Measurements from ENCODE around the gene FHIT. TPM values are rescaled to one million over a fixed set of nuclear protein-coding genes. Genes with fewer than 3 reads are reported as not detected.

Gene FHIT
- total RNA-seq, 1 experiment from 2014 or later, result 20.1 TPM

- Mint-ChIP-seq H3K36me3 (ENCODE audit: insufficient read depth, unreplicated experiment) (no peaks in the 10 kb centered on the region), H3K9me3 (ENCODE audit: unreplicated experiment) (no peaks in the 10 kb centered on the region), H3K4me1 (ENCODE audit: insufficient read depth, unreplicated experiment) (peaks cover 8% of the 10 kb centered on the region), H3K4me3 (ENCODE audit: unreplicated experiment) (no peak overlapping the region), H3K27me3 (ENCODE audit: insufficient read depth, unreplicated experiment) (no peaks in the 10 kb centered on the region), H3K27ac (ENCODE audit: low read depth, unreplicated experiment) (no peak overlapping the region)
- TF ChIP-seq CTCF (IDR thresholded peaks at IDR 0.05; ENCODE audit: unreplicated experiment), result no peak
- no TSS peak for BruUV-seq (replicated peaks)
- DNase-seq (ENCODE audit: unreplicated experiment), result no peak
- ChIA-PET POLR2A (no interaction called here), CTCF (interaction anchor here (0.7 to 0.8 kb wide), 2 partner anchors 137 to 1385 kb away, joined by 3 read pairs; no protein-coding TSS in a partner anchor)
- intact Hi-C loops (cut with micrococcal nuclease), result no loop called here
Observed at GRCh38 chr3:60812502-60812901, 438.8 kb downstream of the FHIT start.

GRCh38 chr3:60810881-60811280, 440.4 kb downstream of the FHIT start:
- intact Hi-C loops (cut with micrococcal nuclease), result no loop called here
- no peak for DNase-seq (ENCODE audit: unreplicated experiment)
- TF ChIP-seq CTCF (IDR thresholded peaks at IDR 0.05; ENCODE audit: unreplicated experiment), result no peak
- no TSS peak for BruUV-seq (replicated peaks)
- Mint-ChIP-seq H3K4me1 (ENCODE audit: insufficient read depth, unreplicated experiment) (peaks cover 8% of the 10 kb centered on the region), H3K9me3 (ENCODE audit: unreplicated experiment) (no peaks in the 10 kb centered on the region), H3K27me3 (ENCODE audit: insufficient read depth, unreplicated experiment) (no peaks in the 10 kb centered on the region), H3K36me3 (ENCODE audit: insufficient read depth, unreplicated experiment) (no peaks in the 10 kb centered on the region), H3K4me3 (ENCODE audit: unreplicated experiment) (no peak overlapping the region), H3K27ac (ENCODE audit: low read depth, unreplicated experiment) (peak overlapping the region; percentile 31)
- ChIA-PET CTCF (interaction anchor here (0.6 to 0.9 kb wide), 2 partner anchors 22 to 302 kb away, joined by 3 read pairs; no protein-coding TSS in a partner anchor), POLR2A (interaction anchor here (0.5 kb wide), 1 partner anchor 1420 kb away, joined by 3 read pairs; no protein-coding TSS in a partner anchor)

- peak; percentile 84 for DNase-seq (ENCODE audit: unreplicated experiment)
- CTCF ChIA-PET, result interaction anchor here (0.6 to 1.0 kb wide), 2 partner anchors 1000 to 1800 kb away, joined by 3 read pairs; no protein-coding TSS in a partner anchor
- no TSS peak for BruUV-seq (replicated peaks)
- Mint-ChIP-seq H3K27me3 (ENCODE audit: insufficient read depth, unreplicated experiment) (no peaks in the 10 kb centered on the region), H3K4me1 (ENCODE audit: insufficient read depth, unreplicated experiment) (peaks cover 8% of the 10 kb centered on the region), H3K4me3 (ENCODE audit: unreplicated experiment) (no peak overlapping the region), H3K36me3 (ENCODE audit: insufficient read depth, unreplicated experiment) (no peaks in the 10 kb centered on the region), H3K9me3 (ENCODE audit: unreplicated experiment) (no peaks in the 10 kb centered on the region), H3K27ac (ENCODE audit: low read depth, unreplicated experiment) (peak overlapping the region; percentile 31)
- POLR2A ChIA-PET, result interaction anchor here (0.5 to 2.3 kb wide), 7 partner anchors 10 to 1421 kb away, joined by 3 to 13 read pairs (median 3); no protein-coding TSS in a partner anchor
- intact Hi-C loops (cut with micrococcal nuclease), result no loop called here
- TF ChIP-seq CTCF (IDR thresholded peaks at IDR 0.05; ENCODE audit: unreplicated experiment), result no peak
Observed at GRCh38 chr3:60809857-60810610, 441.2 kb downstream of the FHIT start.

- Mint-ChIP-seq H3K27ac (ENCODE audit: low read depth, unreplicated experiment) (no peak overlapping the region), H3K4me1 (ENCODE audit: insufficient read depth, unreplicated experiment) (no peaks in the 10 kb centered on the region), H3K9me3 (ENCODE audit: unreplicated experiment) (peaks cover 12% of the 10 kb centered on the region), H3K36me3 (ENCODE audit: insufficient read depth, unreplicated experiment) (no peaks in the 10 kb centered on the region), H3K4me3 (ENCODE audit: unreplicated experiment) (no peak overlapping the region), H3K27me3 (ENCODE audit: insufficient read depth, unreplicated experiment) (no peaks in the 10 kb centered on the region)
- ChIA-PET POLR2A (no interaction called here), CTCF (no interaction called here)
- BruUV-seq (replicated peaks), result no TSS peak
- intact Hi-C loops (cut with micrococcal nuclease), result no loop called here
- TF ChIP-seq CTCF (IDR thresholded peaks at IDR 0.05; ENCODE audit: unreplicated experiment), result no peak
- no peak for DNase-seq (ENCODE audit: unreplicated experiment)
Observed at GRCh38 chr3:60803216-60804173, 447.8 kb downstream of the FHIT start.

All from MCF 10A (cell line).